K562 (cell line): Measurements from ENCODE around the gene LNPEP. TPM values are rescaled to one million over a fixed set of nuclear protein-coding genes. Genes with fewer than 3 reads are reported as not detected.

ENCODE experiments used
- ATAC-seq: fragments of 200-7000 bp; cut with Tn5 transposase; 3 replicates; pipeline ENCODE4 v1.9.1; 2020; ENCODE audit warnings: moderate library complexity
- BruUV-seq: library from RNA; stranded (reverse); fragments of 400-500 nt; replicated peaks from 2 replicates; lab custom pipeline; 2021; lab: Mats Ljungman, UMichigan
- CTCF ChIA-PET: fragments of 300-600 bp; formaldehyde crosslinking; extraction: SDS; loops from one replicate; lab custom pipeline; 2021; ENCODE audit warnings: low intra/inter-chr PET ratio; lab: Yijun Ruan, JAX
- POLR2A ChIA-PET: fragments of 300-600, 350-650 bp; sonication (Branson Sonifier 250); formaldehyde crosslinking; extraction: SDS; loops from one replicate; lab custom pipeline; 2021; ENCODE audit warnings: antibody characterized with exemption, inconsistent platforms; lab: Yijun Ruan, JAX
- DNase-seq, 4 experiments: peaks; one replicate each; pipeline versions ENCODE4 v3.0.0 to v3.0.0-alpha.2; 2011 to 2018; ENCODE audit warnings: low spot score in 3 of 4, mixed read lengths in 3 of 4; ENCODE audit errors: extremely low read depth in 1 of 4
- FAIRE-seq: peaks from 2 replicates; lab custom pipeline; 2011; peaks lifted over from hg19 to GRCh38; lab: Jason Lieb, UNC
- H2AFZ ChIP-seq: 2 replicates; pipeline ENCODE4 v1.6.0; 2011; ENCODE audit warnings: low read depth, low read length, control low read depth, inconsistent platforms
- H3K27ac ChIP-seq: fragments of 200-600 bp; 3 replicates; pipeline ENCODE4 v1.8.0; 2011; ENCODE audit warnings: low read depth, mild to moderate bottlenecking, control low read depth, inconsistent platforms, low read length, moderate library complexity, mixed read lengths; ENCODE audit errors: extremely low read depth
- H3K27me3 ChIP-seq, 2 experiments: fragments of 300-600 bp in 1 of 2; 2 replicates in 1 of 2; 3 replicates in 1 of 2; pipeline versions ENCODE4 v1.6.0 to v1.8.0; 2011; ENCODE audit warnings: inconsistent platforms in 2 of 2, low read length in 2 of 2, mild to moderate bottlenecking in 1 of 2, mixed read lengths in 1 of 2, moderate library complexity in 1 of 2; ENCODE audit not compliant: control insufficient read depth in 2 of 2, insufficient read depth in 2 of 2
- H3K36me3 ChIP-seq: fragments of 300-600 bp; 3 replicates; pipeline ENCODE4 v1.8.0; 2011; ENCODE audit warnings: mild to moderate bottlenecking, low read length, inconsistent platforms; ENCODE audit not compliant: control insufficient read depth, insufficient read depth
- H3K4me1 ChIP-seq, 2 experiments: fragments of 200-600 bp in 1 of 2; replicated peaks in 1 of 2; 2 replicates in 1 of 2; 3 replicates in 1 of 2; pipeline versions ENCODE4 v1.5.1 to v1.8.0; 2011; ENCODE audit warnings: inconsistent platforms in 2 of 2, low read length in 2 of 2, mild to moderate bottlenecking in 1 of 2, mixed read lengths in 1 of 2, moderate library complexity in 1 of 2; ENCODE audit not compliant: control insufficient read depth in 2 of 2, insufficient read depth in 2 of 2
- H3K4me2 ChIP-seq: 2 replicates; pipeline ENCODE4 v1.6.1; 2011; ENCODE audit warnings: low read length, control low read depth, inconsistent platforms, mixed read lengths; ENCODE audit not compliant: insufficient read depth
- H3K4me3 ChIP-seq: fragments of 200-600 bp; sonication (generic), shearing (Covaris generic); 2 replicates; pipeline ENCODE4 v1.5.1; 2016; ENCODE audit warnings: control low read depth, inconsistent platforms
- H3K79me2 ChIP-seq: fragments of 200-600 bp; 3 replicates; pipeline ENCODE4 v1.8.0; 2011; ENCODE audit warnings: low read length, inconsistent platforms; ENCODE audit not compliant: control insufficient read depth, insufficient read depth
- H3K9ac ChIP-seq, 2 experiments: 2 replicates each; pipeline versions ENCODE4 v1.6.0 to v1.6.1; 2011; ENCODE audit warnings: low read depth in 2 of 2, low read length in 2 of 2, control low read depth in 1 of 2, inconsistent platforms in 1 of 2, mild to moderate bottlenecking in 1 of 2, mixed read lengths in 1 of 2; ENCODE audit not compliant: insufficient read depth in 1 of 2
- H3K9me1 ChIP-seq: one replicate; pipeline ENCODE4 v1.6.0; 2011; ENCODE audit warnings: inconsistent platforms, mild to moderate bottlenecking, low read length, moderate library complexity; ENCODE audit not compliant: control insufficient read depth, insufficient read depth
- H3K9me3 ChIP-seq: replicated peaks from 2 replicates; pipeline ENCODE4 v1.5.1; 2011; ENCODE audit warnings: low read depth, low read length, inconsistent platforms; ENCODE audit not compliant: control insufficient read depth, insufficient read depth
- H4K20me1 ChIP-seq: replicated peaks from 2 replicates; pipeline ENCODE4 v1.6.1; 2011; ENCODE audit warnings: low read length, inconsistent platforms, mixed read lengths; ENCODE audit not compliant: control insufficient read depth, insufficient read depth
- C11orf30 ChIP-seq: fragments of 450-650 bp; IDR thresholded peaks from 2 replicates; pipeline ENCODE4 v1.6.1; 2016; ENCODE audit warnings: low read depth, mild to moderate bottlenecking
- CBX2 ChIP-seq: fragments of 200-600 bp; sonication (generic); IDR thresholded peaks from one replicate; pipeline ENCODE4 v1.6.1; 2012; ENCODE audit warnings: mild to moderate bottlenecking, low read length, inconsistent platforms; ENCODE audit not compliant: insufficient read depth, poor library complexity, severe bottlenecking
- FOXP4 ChIP-seq: sonication (generic); formaldehyde crosslinking; IDR thresholded peaks from 2 replicates; pipeline ENCODE4 v1.8.0; 2022; ENCODE audit warnings: mild to moderate bottlenecking, missing genetic modification reagents, borderline replicate concordance
- HMBOX1 ChIP-seq: sonication (generic); IDR thresholded peaks from 2 replicates; pipeline ENCODE4 v1.6.1; 2016
- HNRNPLL ChIP-seq: fragments of 200-400 bp; formaldehyde crosslinking; IDR thresholded peaks from 2 replicates; pipeline ENCODE4 v1.6.1; 2017; ENCODE audit warnings: low read length, low read depth, mild to moderate bottlenecking; ENCODE audit not compliant: poor library complexity, severe bottlenecking
- MAFF ChIP-seq: IDR thresholded peaks from 2 replicates; pipeline ENCODE4 v1.6.1; 2012; ENCODE audit warnings: low read length, improper control_type of control experiment
- MAFG ChIP-seq: fragments of 450-650 bp; conservative IDR thresholded peaks from 2 replicates; pipeline ENCODE4 v1.6.1; 2016; ENCODE audit warnings: missing genetic modification characterization, missing compliant biosample characterization
- POLR2AphosphoS5 ChIP-seq: IDR thresholded peaks from 2 replicates; pipeline ENCODE4 v1.6.1; 2011; ENCODE audit warnings: mild to moderate bottlenecking, low read depth, low read length, moderate library complexity; ENCODE audit not compliant: control insufficient read depth, insufficient read depth
- POU5F1 ChIP-seq: fragments of 150-350 bp; IDR thresholded peaks from 2 replicates; pipeline ENCODE4 v1.6.1; 2014; ENCODE audit warnings: borderline replicate concordance, low read length, low read depth, mild to moderate bottlenecking; ENCODE audit not compliant: partially characterized antibody
- RHOXF2B ChIP-seq: fragments of 250-450 bp; sonication (Bioruptor Pico); conservative IDR thresholded peaks from 2 replicates; pipeline ENCODE4 v1.5.1; 2021
- SIN3B ChIP-seq: fragments of 450-650 bp; IDR thresholded peaks from 2 replicates; pipeline ENCODE4 v1.6.1; 2017; ENCODE audit warnings: low read depth, mild to moderate bottlenecking, moderate library complexity
- ZBTB8A ChIP-seq: fragments of 450-650 bp; IDR thresholded peaks from 2 replicates; pipeline ENCODE4 v1.6.1; 2018; ENCODE audit warnings: mild to moderate bottlenecking, moderate library complexity; ENCODE audit not compliant: partially characterized antibody
- ZNF175 ChIP-seq: fragments of 200-800 bp; sonication (Bioruptor generic); IDR thresholded peaks from 2 replicates; pipeline ENCODE4 v1.6.1; 2016; ENCODE audit warnings: low read depth, mild to moderate bottlenecking, missing genetic modification characterization, missing compliant biosample characterization
- ZNF316 ChIP-seq: fragments of 450-650 bp; IDR thresholded peaks from 2 replicates; pipeline ENCODE4 v1.6.1; 2016
- WGBS: fragments of 100-300 bp; shearing (Covaris generic); methylation state at CpG from one replicate; pipeline ENCODE4 v1.1.6; 2016; ENCODE audit warnings: low coverage, mixed read lengths; ENCODE audit not compliant: insufficient coverage; ENCODE audit errors: missing lambda C conversion rate; 5-methylcytosine and 5-hydroxymethylcytosine counted together
- in situ Hi-C: fragments of 300-500 bp; cut with MboI; formaldehyde crosslinking; loops from 4 replicates; pipeline ENCODE4 v1.15.0; 2018; ENCODE audit warnings: inconsistent platforms, mixed read lengths
- intact Hi-C: fragments of 100-400 bp; cut with micrococcal nuclease; formaldehyde crosslinking; loops from 2 replicates; pipeline ENCODE4 v1.14.2; 2022
- polyA plus RNA-seq, 8 experiments: library from polyadenylated mRNA; depleted of rRNA in 4 of 8; stranded (reverse) in 5 of 8; unstranded in 3 of 8; fragments of >200 nt; fragmentation: Nextera tagmentation in 2 of 8; fragmentation: Illumina TruSeq in 1 of 8; extraction: Ambion mirVana in 2 of 8; extraction: Trizol in 1 of 8; gene quantifications; 2 replicates each; pipeline versions ENCODE4 v1.2.1 to v1.2.3, GENCODE V29; 2011 to 2014; ENCODE audit warnings: inconsistent platforms in 1 of 8, missing spikeins in 1 of 8
- total RNA-seq, 7 experiments: library from RNA; depleted of rRNA in 6 of 7; stranded (reverse); fragments of >200 nt in 6 of 7; fragmentation: Illumina TruSeq in 2 of 7; extraction: Trizol in 2 of 7; gene quantifications; 2 replicates each; pipeline versions ENCODE4 v1.2.1 to v1.2.3, GENCODE V29; 2011 to 2021; ENCODE audit warnings: low replicate concordance in 1 of 7

Gene LNPEP
- total and polyA plus RNA-seq, 9 of the 15 experiments (the other 6 are each of a cell fraction or from before 2014, with no cell fraction given), result 2.6 to 27.9 (median 11.2) TPM

GRCh38 chr5:97067296-97067850 is 131.5 kb downstream of the LNPEP start:
- CTCF ChIA-PET, result no interaction called here
- Histone ChIP-seq H3K4me1 (no peaks in the 10 kb centered on the region), H2AFZ (no peak overlapping the region), H3K4me3 (no peak overlapping the region), H3K9ac (no peak overlapping the region), H4K20me1 (no peaks in the 10 kb centered on the region), H3K27me3 (no peaks in the 10 kb centered on the region; a peak in 1 of 5 replicates), H3K36me3 (no peaks in the 10 kb centered on the region), H3K27ac (no peak overlapping the region)
- 7% methylated on average over 4 of the region's 4 CpGs for WGBS
- intact Hi-C loops, result no loop called here
- POLR2A ChIA-PET, result no interaction called here
- no peak for FAIRE-seq
- in situ Hi-C loops, result no loop called here
- DNase-seq, result no peak
- no TSS peak for BruUV-seq
- TF ChIP-seq POLR2AphosphoS5 (no peak), ZNF175 (no peak)
- TF ChIP-seq, all 486 proteins: peak for 0
- no peaks in the 10 kb centered on the region for H3K9me1 ChIP-seq
- no peaks in the 10 kb centered on the region for H3K9me3 ChIP-seq
- H3K79me2 ChIP-seq, result no peaks in the 10 kb centered on the region
- no peak for ATAC-seq
- no peak overlapping the region for H3K4me2 ChIP-seq

GRCh38 chr5:97070234-97070633 is 134.4 kb downstream of the LNPEP start:
- intact Hi-C loops (no loop called here), in situ Hi-C loops (no loop called here)
- H3K79me2 ChIP-seq, result no peaks in the 10 kb centered on the region
- H3K36me3 ChIP-seq, result no peaks in the 10 kb centered on the region
- H3K4me1 ChIP-seq, result peaks cover 0 to 3% of the 10 kb centered on the region in 2 experiments; a peak in 1 of 5 replicates
- CTCF ChIA-PET, result no interaction called here
- H2AFZ ChIP-seq, result peak overlapping the region; percentile 1
- H3K27me3 ChIP-seq, result no peaks in the 10 kb centered on the region; a peak in 1 of 5 replicates
- ATAC-seq (no peak), FAIRE-seq (no peak), DNase-seq (no peak)
- H4K20me1 ChIP-seq, result no peaks in the 10 kb centered on the region
- no TSS peak for BruUV-seq
- H3K9ac ChIP-seq, result no peak overlapping the region
- no peak overlapping the region for H3K4me3 ChIP-seq
- no peaks in the 10 kb centered on the region for H3K9me1 ChIP-seq
- H3K4me2 ChIP-seq, result no peak overlapping the region
- no peaks in the 10 kb centered on the region for H3K9me3 ChIP-seq
- POLR2A ChIA-PET, result interaction anchor here (0.7 kb wide), 1 partner anchor 37 kb away, joined by 3 read pairs; no protein-coding TSS in a partner anchor
- H3K27ac ChIP-seq, result no peak overlapping the region
- TF ChIP-seq FOXP4, result no peak
- TF ChIP-seq HNRNPLL, result no peak
- TF ChIP-seq POU5F1, result no peak
- peak; percentile 86 for TF ChIP-seq ZNF316
- TF ChIP-seq MAFG, result peak; percentile 44
- TF ChIP-seq SIN3B, result no peak
- TF ChIP-seq RHOXF2B, result no peak
- TF ChIP-seq HMBOX1, result no peak
- TF ChIP-seq C11orf30, result peak; percentile 75
- 0 out of 2 replicates have a peak, but pooled peaks have one; percentile 1 for TF ChIP-seq MAFF
- TF ChIP-seq CBX2, result no peak
- no peak for TF ChIP-seq ZBTB8A
- TF ChIP-seq, all 486 proteins: peak for 4
